ENCODE measurements around the gene SF3B6.

The SF3B6 gene

GRCh38 chr2:24022975-24023575 is 53.1 kb downstream of the SF3B6 start:
- no peak for FAIRE-seq

GRCh38 chr2:24022324-24022974 is 53.7 kb downstream of the SF3B6 start:
- FAIRE-seq (no peak), DNase-seq (ENCODE audit: insufficient read length, low spot score) (no peak)
- TF ChIP-seq CTCF (IDR thresholded peaks at IDR 0.05; ENCODE audit: insufficient read depth, missing control alignments), result no peak

More at GRCh38 chr2:24022975-24023575, 53.1 kb downstream of the SF3B6 start:
- no peak for TF ChIP-seq CTCF (IDR thresholded peaks at IDR 0.05; ENCODE audit: insufficient read depth, missing control alignments)
- DNase-seq (ENCODE audit: insufficient read length, low spot score), result no peak

- DNase-seq (ENCODE audit: insufficient read length, low spot score), result no peak
- no peak for FAIRE-seq
- TF ChIP-seq CTCF (IDR thresholded peaks at IDR 0.05; ENCODE audit: insufficient read depth, missing control alignments), result peak; percentile 39
Observed at GRCh38 chr2:24021122-24021998, 54.8 kb downstream of the SF3B6 start.

GRCh38 chr2:24020244-24020643 is 55.9 kb downstream of the SF3B6 start:
- no peak for DNase-seq (ENCODE audit: insufficient read length, low spot score)
- no peak for TF ChIP-seq CTCF (IDR thresholded peaks at IDR 0.05; ENCODE audit: insufficient read depth, missing control alignments)
- FAIRE-seq, result no peak

- FAIRE-seq, result no peak
- no peak for TF ChIP-seq CTCF (IDR thresholded peaks at IDR 0.05; ENCODE audit: insufficient read depth, missing control alignments)
- DNase-seq (ENCODE audit: insufficient read length, low spot score), result no peak
Observed at GRCh38 chr2:24019729-24020128, 56.4 kb downstream of the SF3B6 start.

GRCh38 chr2:24018241-24018640 is 57.9 kb downstream of the SF3B6 start:
- DNase-seq (ENCODE audit: insufficient read length, low spot score) (no peak), FAIRE-seq (no peak)
- no peak for TF ChIP-seq CTCF (IDR thresholded peaks at IDR 0.05; ENCODE audit: insufficient read depth, missing control alignments)
